GM19463 (cell line): ENCODE measurements around the gene FOXO1.
A peak's percentile ranks its signal among the peaks of the same experiment; 100 is the strongest.
"Not testable (repeated sequence)": the region's sequence is repeated elsewhere in the genome, so short reads cannot be mapped to it uniquely, and the experiment has no call there.

Experiments
- ATAC-seq: cut with Tn5 transposase; IDR thresholded peaks from one replicate; pipeline ENCODE4 v1.9.1; 2021; ENCODE audit warnings: mild to moderate bottlenecking, moderate library complexity; ENCODE audit not compliant: unreplicated experiment

The FOXO1 gene

DNA sequence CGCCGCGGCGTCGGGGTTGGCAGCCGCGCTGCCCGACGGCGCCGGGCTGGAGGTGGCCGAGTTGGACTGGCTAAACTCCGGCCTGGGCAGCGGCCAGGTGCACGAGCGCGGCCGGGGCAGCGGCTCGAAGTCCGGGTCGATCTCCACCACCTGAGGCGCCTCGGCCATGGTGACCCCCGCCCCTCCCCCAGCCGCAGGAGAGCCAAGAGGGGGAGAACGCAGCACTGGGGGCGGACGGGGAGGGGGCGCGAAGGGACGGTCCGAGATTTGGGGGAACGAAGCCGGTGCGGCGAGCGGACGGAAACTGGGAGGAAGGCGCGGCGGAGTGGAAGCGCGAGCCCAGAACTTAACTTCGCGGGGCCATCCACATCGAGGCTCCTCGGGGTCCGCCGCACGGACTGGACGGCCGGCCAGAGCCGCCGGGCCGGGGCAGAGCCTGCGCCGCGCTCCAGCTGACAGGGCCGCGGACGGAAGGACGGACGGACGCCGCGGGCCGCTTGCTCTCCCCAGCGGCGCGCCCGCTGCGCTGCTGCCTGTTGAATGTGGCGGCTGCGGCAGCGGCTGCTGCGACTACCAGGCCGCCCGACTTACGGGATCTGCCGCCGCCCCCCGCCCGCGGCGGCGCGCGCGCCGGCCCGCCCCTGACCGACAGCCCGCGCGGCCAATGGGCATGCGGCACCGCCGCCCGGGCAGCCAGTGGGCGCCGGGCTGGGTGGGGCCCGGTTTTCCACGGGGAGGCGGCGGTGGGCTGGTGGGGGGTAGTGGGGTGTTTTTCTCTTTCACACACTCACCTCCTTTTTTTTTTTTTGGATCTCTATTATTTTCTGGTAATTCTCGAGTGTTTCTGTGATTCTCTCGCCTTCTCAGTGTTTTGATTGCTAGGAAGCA, at the start of gene FOXO1:
Gene FOXO1 (minus strand): TSS at position 597 of the 888 bp plus-strand sequence. CDS start 429 bp downstream, at position 168.
- ATAC-seq = peak; percentile 57

DNA sequence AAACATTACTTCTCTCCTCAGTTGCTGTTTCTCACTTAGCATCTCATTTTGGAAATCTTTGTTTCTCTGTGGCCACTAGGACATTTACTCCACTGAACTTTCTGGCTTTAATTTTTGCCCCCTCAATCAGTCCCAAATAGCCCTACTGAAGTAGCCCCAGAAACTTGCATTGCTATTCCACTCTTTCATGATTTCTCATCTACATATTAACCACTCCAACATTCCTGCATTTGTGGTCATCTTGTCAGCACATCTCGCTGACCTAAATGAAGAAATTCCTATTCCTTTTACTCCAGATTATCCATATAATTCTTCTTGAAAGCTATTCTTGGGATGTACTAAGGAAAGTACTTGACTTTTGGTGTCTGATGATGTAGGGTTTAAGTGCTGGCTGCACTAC, 48.0 kb upstream of the FOXO1 start:
- ATAC-seq = not testable (repeated sequence)

DNA sequence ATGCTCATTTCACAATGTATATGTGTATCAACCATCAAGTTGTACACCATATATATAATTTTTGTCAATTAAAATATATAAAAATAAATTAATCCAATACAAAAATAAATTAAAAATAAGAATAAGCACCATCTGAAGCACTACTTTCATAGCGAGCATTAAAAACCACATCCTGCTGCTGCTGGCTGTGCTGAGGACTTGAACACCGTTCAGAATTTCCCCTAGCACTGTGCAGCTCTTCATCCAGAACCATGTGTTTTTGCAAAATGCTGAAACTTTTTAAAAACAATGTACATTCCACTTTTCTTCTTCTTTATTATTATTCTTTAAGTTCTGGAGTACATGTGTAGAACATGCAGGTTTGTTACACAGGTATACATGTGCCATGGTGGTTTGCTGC, 40.0 kb upstream of the FOXO1 start:
- no peak for ATAC-seq

DNA sequence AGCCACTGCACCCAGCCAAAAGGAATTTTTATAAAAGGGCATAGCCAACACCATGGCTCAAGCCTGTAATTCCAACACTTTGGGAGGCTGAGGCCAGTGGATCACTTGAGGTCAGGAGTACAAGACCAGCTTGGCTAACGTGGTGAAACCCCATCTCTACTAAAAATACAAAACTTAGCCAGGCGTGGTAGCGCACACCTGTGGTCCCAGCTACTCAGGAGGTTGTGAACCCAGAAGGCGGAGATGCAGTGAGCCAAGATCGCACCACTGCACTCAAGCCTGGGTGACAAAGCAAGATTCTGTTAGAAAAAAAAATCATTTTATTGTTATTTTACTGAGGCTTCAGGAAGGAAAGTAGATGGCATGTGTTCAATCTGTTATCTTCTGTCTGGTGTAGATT, 31.3 kb upstream of the FOXO1 start:
- ATAC-seq = peak; percentile 73

DNA sequence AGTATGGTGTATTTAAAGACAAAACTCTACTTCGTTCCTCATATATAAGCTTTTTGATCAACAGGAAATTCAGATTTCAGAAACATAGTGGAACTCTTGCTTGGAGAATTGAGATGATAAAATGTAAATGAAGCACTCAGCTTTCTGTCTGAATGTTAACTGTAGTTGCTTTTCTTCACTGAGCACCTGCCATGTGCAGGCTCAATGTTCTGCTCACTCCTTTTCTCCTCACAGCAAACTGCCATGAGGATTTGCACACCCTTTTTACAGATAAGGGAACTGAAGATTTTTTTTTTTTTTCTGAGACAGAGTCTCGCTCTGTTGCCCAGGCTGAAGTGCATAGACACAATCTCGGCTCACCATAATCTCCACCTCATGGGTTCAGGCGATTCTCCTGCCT, 28.0 kb upstream of the FOXO1 start:
- no peak for ATAC-seq

DNA sequence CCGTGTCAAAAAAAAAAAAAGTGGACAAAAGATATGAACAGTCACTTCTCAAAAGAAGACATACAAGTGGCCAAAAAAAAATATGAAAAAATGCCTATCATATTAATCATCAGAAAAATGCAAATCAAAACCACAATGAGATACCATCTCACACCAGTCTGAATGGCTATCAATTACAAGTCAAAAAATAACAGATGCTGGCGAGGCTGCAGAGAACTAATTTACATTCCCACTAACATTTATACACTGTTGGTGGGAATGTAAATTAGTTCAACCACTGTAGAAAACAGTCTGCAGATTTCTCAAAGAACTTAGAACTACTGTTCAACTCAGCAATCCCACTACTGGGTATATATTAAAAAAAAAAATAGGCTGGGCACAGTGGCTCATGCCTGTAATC, 26.5 kb upstream of the FOXO1 start:
- peak; percentile 58 for ATAC-seq

DNA sequence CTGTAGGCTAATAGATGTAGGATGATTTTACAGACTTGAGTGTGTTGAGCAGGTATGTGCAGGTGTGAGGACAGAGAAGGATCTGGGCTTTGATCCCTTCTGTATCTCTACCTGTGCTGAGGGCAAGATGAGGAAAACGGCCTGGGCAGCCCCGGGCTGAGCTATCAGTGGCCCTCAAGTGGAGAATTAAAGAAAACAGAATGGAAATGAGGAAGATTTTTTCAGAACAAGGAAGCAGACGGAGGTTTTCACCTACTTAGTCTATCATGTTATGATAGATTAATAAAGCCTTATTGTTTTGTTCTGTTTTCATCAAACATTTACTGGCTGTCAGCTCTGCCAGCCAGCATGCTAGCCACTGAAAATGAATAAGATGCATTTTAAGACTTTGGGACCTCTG, 22.3 kb upstream of the FOXO1 start:
- ATAC-seq = no peak

DNA sequence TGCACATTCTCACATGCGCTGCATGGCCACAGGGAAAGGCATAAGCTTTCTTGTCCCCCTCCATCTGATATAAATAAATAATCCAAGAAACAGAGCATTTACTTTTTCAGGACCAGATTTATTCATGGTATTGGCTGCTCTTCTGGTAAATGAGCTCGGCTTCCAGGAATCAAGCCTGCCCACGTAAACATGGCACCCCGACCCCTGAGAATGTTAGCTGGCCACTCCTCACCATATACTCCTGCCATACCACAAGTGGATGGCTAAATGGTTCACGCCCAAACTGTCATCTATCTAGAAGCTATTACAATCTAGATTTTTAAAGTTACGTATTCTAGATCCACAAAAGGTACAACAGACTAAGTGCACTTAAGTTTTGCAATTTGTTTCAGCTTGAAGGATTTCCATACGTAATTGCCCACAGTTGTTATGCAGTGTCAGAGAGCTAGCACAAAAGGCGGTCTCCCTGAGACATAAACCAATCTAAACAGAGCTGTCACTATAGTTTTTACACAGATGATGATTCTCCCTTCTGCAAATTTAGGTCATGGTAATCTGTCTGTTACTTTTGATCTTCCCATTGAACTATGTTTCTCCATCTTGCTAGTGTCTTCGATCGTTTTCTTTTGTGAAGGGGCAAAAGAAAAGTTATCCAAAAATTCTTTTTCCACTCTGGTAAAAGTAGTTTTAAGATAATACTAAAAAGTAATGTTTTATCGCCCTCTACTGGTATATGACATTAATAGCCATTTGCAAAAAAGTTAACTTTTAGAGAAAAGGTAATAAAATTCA, 16.2 kb upstream of the FOXO1 start:
- no peak for ATAC-seq

DNA sequence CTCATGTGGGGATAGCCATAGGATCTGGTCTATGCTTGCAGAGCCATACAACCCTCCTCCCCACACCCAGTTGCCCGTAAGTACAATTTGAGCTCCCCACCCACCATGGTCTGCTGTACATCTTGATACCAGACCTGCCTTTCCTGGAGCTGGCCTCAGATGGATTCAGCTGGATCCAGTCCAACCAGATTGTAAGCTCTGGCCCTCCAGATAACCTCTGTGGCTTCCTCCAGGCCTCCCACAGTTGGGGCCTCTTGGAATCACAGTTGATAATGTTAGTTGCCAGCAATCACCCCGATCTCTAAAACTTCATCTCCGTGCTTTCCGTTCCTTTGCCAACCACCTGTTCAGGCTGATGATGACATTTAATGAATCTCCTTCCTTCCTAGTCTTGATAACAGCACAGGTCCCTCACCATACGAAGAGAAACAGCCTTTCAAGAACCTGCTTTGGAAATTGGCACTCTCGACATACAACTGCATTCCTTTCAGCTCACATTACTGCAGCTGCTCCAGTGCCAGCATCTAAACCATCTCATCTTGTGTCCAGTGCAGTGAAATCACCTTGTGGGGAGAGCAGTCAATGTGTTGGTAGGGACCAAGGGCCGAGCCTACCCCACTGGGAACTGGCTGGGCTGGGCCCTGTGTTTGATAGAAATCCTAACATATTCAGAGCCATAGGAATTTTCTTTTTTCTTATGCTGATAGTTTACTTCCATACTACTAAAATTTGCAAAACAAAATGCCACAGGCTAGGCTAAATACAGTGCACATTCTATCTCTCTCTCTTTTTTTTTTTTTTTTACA, 15.1 kb upstream of the FOXO1 start:
- no peak for ATAC-seq

DNA sequence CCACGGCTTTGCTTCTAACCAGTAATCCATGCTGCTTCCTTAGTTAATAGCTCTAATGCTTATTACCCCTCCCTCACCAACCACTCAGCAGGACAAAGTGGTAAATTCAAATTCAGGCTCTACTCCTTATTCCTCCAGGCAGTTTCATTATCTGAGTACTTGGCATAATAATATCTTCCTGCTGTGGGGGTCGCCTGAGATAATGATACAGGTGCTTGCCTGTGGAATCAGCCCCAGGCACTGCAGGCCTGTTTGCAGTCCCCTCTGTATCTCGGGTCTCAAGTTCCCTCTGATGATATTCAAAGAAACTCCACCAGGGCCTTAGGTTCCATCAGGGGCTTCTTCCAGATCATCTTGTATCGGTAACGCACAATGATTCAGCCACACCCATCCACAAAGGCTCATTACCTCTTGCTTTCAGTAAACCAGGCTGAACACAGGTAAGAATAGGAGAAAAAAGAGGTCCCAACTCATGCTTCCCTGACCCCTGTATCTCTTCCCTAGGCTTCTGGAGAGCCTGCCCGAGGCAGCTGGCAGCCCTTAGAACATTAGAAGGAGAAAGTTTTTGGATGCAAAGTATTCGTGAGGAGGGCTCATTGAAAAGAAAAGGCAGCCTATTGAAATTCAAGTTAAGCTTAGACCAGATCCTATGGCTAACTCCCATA, 14.3 kb upstream of the FOXO1 start:
- no peak for ATAC-seq

DNA sequence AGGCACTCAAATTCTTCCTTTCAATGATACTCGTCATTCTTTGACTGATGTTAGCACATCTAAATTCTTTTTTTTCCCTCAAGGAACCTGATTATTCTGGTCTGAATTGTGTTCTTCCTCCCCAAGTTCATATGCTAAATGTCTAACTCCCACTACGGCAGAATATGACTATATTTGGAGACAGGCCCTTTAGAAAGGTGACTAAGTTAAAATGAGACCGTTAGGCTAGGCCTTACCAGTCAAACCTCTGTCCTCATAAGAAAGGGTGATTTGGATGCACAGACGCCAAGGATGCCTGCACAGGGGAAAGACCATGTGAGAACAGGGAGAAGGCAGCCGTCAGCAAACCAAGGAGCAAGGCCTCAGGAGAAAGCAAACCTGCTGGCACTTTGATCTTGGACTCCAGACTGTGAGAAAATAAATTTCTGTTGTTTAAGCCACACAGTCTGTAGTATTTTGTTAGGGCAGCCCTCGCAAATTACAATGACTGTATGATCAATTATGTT, 13.1 kb upstream of the FOXO1 start:
- no peak for ATAC-seq

DNA sequence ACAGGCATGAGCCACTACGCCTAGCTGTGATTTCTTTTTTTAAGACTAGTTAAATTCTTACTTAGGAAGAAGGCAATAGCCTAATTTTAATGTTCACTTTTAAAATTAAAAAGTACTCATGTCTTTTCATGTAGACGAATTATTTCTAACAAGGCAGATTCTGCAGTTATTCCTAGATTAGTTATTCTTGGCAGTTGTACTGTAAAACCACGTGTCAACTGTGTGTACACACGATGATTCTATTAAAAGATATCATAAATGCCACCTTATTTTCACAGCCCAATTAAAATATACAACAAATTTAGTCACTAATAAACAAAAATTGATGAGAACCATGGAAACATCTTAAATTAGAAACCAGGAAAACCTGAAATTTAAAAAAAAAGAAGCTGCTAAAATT, 10.6 kb upstream of the FOXO1 start:
- no peak for ATAC-seq

DNA sequence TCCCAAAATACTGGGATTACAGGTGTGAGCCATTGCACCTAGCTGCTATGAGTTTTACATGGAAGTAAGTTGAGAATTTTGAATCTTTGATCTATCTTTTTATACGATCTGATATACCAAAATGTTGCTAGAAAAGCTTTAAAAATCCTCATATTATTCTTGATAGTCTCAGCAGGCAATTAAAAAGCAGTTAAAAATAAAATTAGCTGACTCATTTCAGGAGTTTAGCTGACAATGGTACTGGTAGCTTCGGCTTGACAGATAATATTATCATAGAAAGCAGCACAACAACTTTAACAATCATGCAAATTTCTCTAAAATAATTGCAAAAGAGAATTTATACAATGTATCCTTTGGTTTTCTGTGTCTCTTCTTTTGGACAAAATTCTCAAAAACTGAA, 9.6 kb upstream of the FOXO1 start:
- no peak for ATAC-seq

DNA sequence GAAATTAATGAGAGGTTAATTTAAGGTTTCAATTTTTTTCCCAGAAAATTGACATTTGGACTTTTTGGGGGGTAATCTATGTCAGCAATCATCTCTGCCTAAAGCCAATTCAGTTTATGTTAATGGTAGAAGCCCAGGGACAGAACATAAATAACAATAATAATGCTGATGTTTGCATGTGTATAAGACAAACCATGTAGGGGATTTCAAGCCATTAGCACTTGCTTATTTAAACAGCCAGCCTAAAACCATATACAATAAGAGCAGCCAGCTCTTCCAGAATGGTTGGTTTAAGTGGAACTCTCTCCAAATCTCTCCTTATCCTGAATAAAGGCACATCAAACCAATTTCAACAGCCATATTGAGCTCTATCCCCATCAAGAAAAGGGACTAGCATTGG, 7.0 kb upstream of the FOXO1 start:
- no peak for ATAC-seq

DNA sequence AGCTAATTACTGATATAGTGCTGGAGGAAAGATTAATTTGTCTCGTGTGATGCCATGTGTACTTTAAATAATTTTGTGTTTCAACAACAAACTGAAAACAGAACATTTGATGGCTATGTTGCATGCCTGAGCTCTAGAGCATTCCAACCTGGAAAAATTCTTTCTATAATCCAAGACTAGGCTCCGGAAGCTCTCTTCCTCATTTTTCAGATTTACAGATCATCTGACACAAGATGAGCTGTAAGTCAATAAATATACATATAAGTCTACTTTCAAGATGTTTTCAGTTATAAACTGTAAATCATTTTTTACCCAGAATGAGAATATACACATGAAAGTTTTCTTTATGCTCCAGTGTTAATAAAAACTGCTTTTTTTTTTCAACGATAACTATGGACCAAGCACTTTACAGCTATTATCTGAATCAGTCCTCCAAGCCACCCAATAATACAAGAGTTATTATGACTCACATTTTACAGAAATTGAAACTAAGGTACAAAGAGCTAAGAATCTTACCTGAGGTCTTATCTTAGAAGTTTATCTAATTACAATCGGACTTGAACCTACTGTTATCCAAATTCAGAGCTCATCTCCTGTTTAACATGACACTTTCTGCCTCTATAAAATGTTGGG, 6.4 kb upstream of the FOXO1 start:
- ATAC-seq = no peak

DNA sequence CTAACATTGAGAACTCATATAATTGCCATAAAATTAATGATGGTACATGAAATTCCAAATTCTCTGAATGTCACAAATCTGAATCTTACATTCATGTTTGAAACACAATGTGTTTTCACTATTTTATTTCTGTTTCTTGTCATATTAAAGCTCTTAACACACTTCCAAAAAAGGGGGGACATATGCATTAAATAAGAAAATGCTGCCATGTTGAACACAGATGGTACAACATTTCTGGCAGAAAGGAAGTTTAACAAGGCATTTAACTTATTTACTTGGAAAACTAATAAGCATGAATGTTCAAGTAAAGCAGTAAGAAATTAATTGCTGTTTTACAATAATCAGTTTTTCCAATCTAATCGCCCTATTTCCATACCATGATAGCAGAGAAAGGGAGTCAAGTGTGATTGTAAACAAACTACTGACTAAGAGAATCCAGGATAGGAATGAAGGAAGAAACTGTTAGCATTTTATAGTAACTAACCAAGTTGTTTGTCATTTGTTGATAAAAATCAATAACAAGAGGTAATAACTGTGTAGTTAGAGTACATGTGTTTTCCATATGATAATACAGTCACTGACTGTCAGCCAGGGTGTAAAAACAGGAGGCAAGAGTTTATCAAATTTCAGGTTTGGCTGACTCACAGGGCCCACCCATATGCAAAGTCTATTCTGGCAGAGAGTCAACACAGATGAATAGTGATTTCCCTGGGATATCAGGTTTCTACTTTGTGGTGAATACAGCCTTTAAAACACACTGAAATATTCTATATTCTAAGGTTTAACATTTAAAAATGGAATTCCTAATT, 5.7 kb upstream of the FOXO1 start:
- no peak for ATAC-seq

DNA sequence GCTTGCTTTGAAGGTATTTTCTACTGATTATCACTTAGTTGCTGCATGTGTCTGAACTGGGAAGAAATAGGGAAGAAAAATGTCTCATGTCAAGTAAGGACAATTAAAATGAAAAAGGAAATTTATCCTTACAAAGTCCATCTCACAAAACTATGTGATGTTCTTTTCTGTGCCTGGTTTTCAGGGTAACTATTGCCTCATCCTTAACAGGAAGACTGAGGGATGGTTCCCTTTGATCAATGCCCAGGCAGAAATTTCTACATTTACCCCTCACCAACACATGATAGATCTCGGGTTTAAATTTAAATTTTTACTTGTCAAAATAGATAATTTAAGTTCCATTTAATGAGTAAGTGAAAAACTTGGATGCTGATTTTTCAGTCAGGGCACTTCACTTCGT, 3.9 kb upstream of the FOXO1 start:
- no peak for ATAC-seq

DNA sequence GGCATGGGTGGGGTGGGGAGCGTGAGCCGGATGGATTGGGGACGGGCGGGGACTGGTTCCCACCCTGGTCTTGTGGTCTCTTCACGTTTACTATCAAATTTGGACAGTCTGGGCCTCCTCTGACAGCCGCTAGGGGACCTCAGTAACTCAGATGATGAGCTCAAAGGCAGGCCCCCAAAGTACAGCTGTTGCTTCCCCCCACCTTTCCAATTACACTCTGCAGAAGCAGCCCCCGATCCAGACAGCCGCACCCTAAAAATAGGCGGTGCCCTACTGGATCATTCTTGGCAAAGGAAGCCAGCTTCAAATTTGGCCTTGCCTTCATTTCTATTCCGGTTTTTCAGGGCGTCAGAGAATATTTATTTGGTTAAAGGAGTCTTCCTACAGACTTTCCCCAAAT, 1.9 kb upstream of the FOXO1 start:
- no peak for ATAC-seq

DNA sequence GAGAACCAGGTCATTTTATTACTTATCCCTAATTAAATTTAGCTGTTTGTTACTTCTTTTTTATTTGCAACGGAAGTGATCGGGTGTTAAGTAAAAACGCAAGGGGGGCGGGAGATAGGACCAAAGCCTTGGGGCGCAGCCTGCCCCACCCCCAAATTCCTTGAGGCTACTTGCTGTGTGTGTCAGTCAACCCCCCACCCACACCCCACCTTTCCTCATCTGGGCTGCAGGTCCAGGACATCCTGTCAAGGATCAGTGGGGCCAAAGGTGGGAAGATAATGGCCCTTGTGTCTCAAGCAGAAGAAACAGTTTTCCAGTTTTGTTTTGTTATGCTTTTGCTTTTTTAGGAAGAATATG, 1.2 kb upstream of the FOXO1 start:
- no peak for ATAC-seq
